C4-2B (cell line): ENCODE measurements around the gene NKX1-1.

Experiments used
- CTCF ChIP-seq: fragments of 450-650 bp; conservative IDR thresholded peaks from 2 replicates; pipeline ENCODE4 v1.5.1; 2017; ENCODE audit warnings: mild to moderate bottlenecking
- ZFX ChIP-seq: fragments of 450-650 bp; IDR thresholded peaks from 2 replicates; pipeline ENCODE4 v1.6.1; 2017

GRCh38 chr4:1356181-1356998, 49.9 kb downstream of the NKX1-1 start:
- TF ChIP-seq CTCF (peak; percentile 84), ZFX (no peak)
